Nephron (organoid): ENCODE results near the gene CCDC3.
A peak's percentile ranks its signal among the peaks of the same experiment; 100 is the strongest.

ENCODE experiments used
- H3K27ac Mint-ChIP-seq, 3 experiments: 2 replicates each; pipeline ENCODE4 v1.8.0; 2020; ENCODE audit warnings: mixed read lengths in 3 of 3, mild to moderate bottlenecking in 2 of 3, moderate library complexity in 1 of 3
- H3K27me3 Mint-ChIP-seq: 2 replicates; pipeline ENCODE4 v1.8.0; 2021; ENCODE audit warnings: low read depth, mild to moderate bottlenecking, moderate library complexity, mixed read lengths
- H3K36me3 Mint-ChIP-seq: 2 replicates; pipeline ENCODE4 v1.8.0; 2020; ENCODE audit warnings: low read depth, mixed read lengths
- H3K4me1 Mint-ChIP-seq: 2 replicates; pipeline ENCODE4 v1.8.0; 2020; ENCODE audit warnings: mixed read lengths
- H3K4me3 Mint-ChIP-seq, 3 experiments: 2 replicates each; pipeline ENCODE4 v1.8.0; 2020; ENCODE audit warnings: mild to moderate bottlenecking in 3 of 3, mixed read lengths in 3 of 3, moderate library complexity in 2 of 3
- H3K9me3 Mint-ChIP-seq: 2 replicates; pipeline ENCODE4 v1.8.0; 2020; ENCODE audit warnings: mixed read lengths
- CTCF ChIP-seq, 3 experiments: fragments of 200-600 bp; sonication (generic); IDR thresholded peaks; one replicate each; pipeline ENCODE4 v1.5.0; 2021; ENCODE audit warnings: antibody characterized with exemption in 3 of 3; ENCODE audit not compliant: unreplicated experiment in 3 of 3

Gene CCDC3

GRCh38 chr10:12969951-12970350 lies 31.6 kb downstream of the CCDC3 start:
- H3K27ac Mint-ChIP-seq, result no peak overlapping the region
- no peak for TF ChIP-seq CTCF (IDR thresholded peaks at IDR 0.05; ENCODE audit: unreplicated experiment in 3 of 3)
- peaks cover 13% of the 10 kb centered on the region for H3K4me1 Mint-ChIP-seq
- no peak overlapping the region for H3K4me3 Mint-ChIP-seq
- peaks cover 8% of the 10 kb centered on the region for H3K36me3 Mint-ChIP-seq
- peaks cover 23% of the 10 kb centered on the region for H3K9me3 Mint-ChIP-seq
- no peaks in the 10 kb centered on the region for H3K27me3 Mint-ChIP-seq

- Mint-ChIP-seq H3K27ac (no peak overlapping the region), H3K27me3 (no peaks in the 10 kb centered on the region), H3K4me3 (no peak overlapping the region), H3K4me1 (peaks cover 37% of the 10 kb centered on the region), H3K9me3 (peaks cover 23% of the 10 kb centered on the region), H3K36me3 (peaks cover 8% of the 10 kb centered on the region)
- no peak for TF ChIP-seq CTCF (IDR thresholded peaks at IDR 0.05; ENCODE audit: unreplicated experiment in 3 of 3)
These were observed 35.4 kb downstream of the CCDC3 start for GRCh38 chr10:12966067-12966466.

- no peak for TF ChIP-seq CTCF (IDR thresholded peaks at IDR 0.05; ENCODE audit: unreplicated experiment in 3 of 3)
- Mint-ChIP-seq H3K9me3 (peaks cover 23% of the 10 kb centered on the region), H3K36me3 (peaks cover 8% of the 10 kb centered on the region), H3K27me3 (no peaks in the 10 kb centered on the region), H3K4me1 (peaks cover 42% of the 10 kb centered on the region), H3K4me3 (no peak overlapping the region), H3K27ac (peak overlapping the region in 1 of 3 experiments; percentile 82)
These were observed 35.9 kb downstream of the CCDC3 start for GRCh38 chr10:12965571-12965970.

- Mint-ChIP-seq H3K9me3 (peaks cover 11% of the 10 kb centered on the region), H3K27ac (peak overlapping the region; percentile 19 to 91 (median 89)), H3K36me3 (peaks cover 7% of the 10 kb centered on the region), H3K27me3 (no peaks in the 10 kb centered on the region), H3K4me3 (no peak overlapping the region), H3K4me1 (peaks cover 50% of the 10 kb centered on the region)
- no peak for TF ChIP-seq CTCF (IDR thresholded peaks at IDR 0.05; ENCODE audit: unreplicated experiment in 3 of 3)
These were observed 39.0 kb downstream of the CCDC3 start for GRCh38 chr10:12962556-12962955.

- Mint-ChIP-seq H3K4me1 (peaks cover 50% of the 10 kb centered on the region), H3K27ac (peak overlapping the region; percentile 54 to 91 (median 89)), H3K9me3 (peaks cover 12% of the 10 kb centered on the region), H3K4me3 (no peak overlapping the region), H3K36me3 (no peaks in the 10 kb centered on the region), H3K27me3 (no peaks in the 10 kb centered on the region)
- TF ChIP-seq CTCF (IDR thresholded peaks at IDR 0.05; ENCODE audit: unreplicated experiment in 3 of 3), result no peak
These were observed 39.9 kb downstream of the CCDC3 start for GRCh38 chr10:12961416-12962205.

- H3K9me3 Mint-ChIP-seq, result peaks cover 11% of the 10 kb centered on the region
- H3K4me1 Mint-ChIP-seq, result peaks cover 50% of the 10 kb centered on the region
- H3K27ac Mint-ChIP-seq, result peak overlapping the region; percentile 54 to 91 (median 89)
- TF ChIP-seq CTCF (IDR thresholded peaks at IDR 0.05; ENCODE audit: unreplicated experiment in 3 of 3), result no peak
- H3K27me3 Mint-ChIP-seq, result no peaks in the 10 kb centered on the region
- peak overlapping the region in 1 of 3 experiments; percentile 30 for H3K4me3 Mint-ChIP-seq
- H3K36me3 Mint-ChIP-seq, result no peaks in the 10 kb centered on the region
These were observed 40.6 kb downstream of the CCDC3 start for GRCh38 chr10:12960941-12961340.
